Caco-2 (cell line): ENCODE results near the gene PLA2G4B. TPM values are rescaled to one million over a fixed set of nuclear protein-coding genes. Genes with fewer than 3 reads are reported as not detected.

Source experiments
- BruUV-seq: library from RNA; stranded (reverse); fragments of 400-500 nt; replicated peaks from 2 replicates; lab custom pipeline; 2021; lab: Mats Ljungman, UMichigan
- CTCF ChIA-PET: fragments of 300-600 bp; sonication (Branson Sonifier 250); formaldehyde crosslinking; loops from one replicate; lab custom pipeline; 2022; ENCODE audit warnings: antibody characterized with exemption; lab: Charles Lee
- POLR2A ChIA-PET: fragments of 300-600 bp; sonication (Branson Sonifier 250); formaldehyde crosslinking; loops from one replicate; lab custom pipeline; 2022; ENCODE audit warnings: antibody characterized with exemption; lab: Charles Lee
- DNase-seq, 2 experiments: peaks; one replicate each; pipeline versions ENCODE4 v3.0.0 to v3.0.0-alpha.2; 2020 to 2022
- H3K27me3 ChIP-seq: replicated peaks from 2 replicates; pipeline ENCODE4 v1.6.0; 2011; ENCODE audit warnings: low read length; ENCODE audit not compliant: control insufficient read depth, insufficient read depth
- H3K36me3 ChIP-seq: 2 replicates; pipeline ENCODE4 v1.5.1; 2011; ENCODE audit warnings: low read length; ENCODE audit not compliant: control insufficient read depth, insufficient read depth
- H3K4me1 ChIP-seq: fragments of 250-450 bp; sonication (Bioruptor Pico); 2 replicates; pipeline ENCODE4 v1.5.1; 2020; ENCODE audit warnings: mild to moderate bottlenecking
- H3K4me3 ChIP-seq: 2 replicates; pipeline ENCODE4 v1.5.1; 2011; ENCODE audit warnings: low read depth, mild to moderate bottlenecking, control low read depth, low read length
- H3K9me3 ChIP-seq: fragments of 250-450 bp; sonication (Bioruptor Pico); 2 replicates; pipeline ENCODE4 v1.5.1; 2020; ENCODE audit warnings: mild to moderate bottlenecking, moderate library complexity
- H3K27ac Mint-ChIP-seq: one replicate; pipeline ENCODE4 v1.8.0; 2022; ENCODE audit warnings: mixed read lengths; ENCODE audit not compliant: unreplicated experiment
- H3K27me3 Mint-ChIP-seq: one replicate; pipeline ENCODE4 v1.8.0; 2022; ENCODE audit warnings: mixed read lengths; ENCODE audit not compliant: insufficient read depth, unreplicated experiment
- H3K36me3 Mint-ChIP-seq: one replicate; pipeline ENCODE4 v1.8.0; 2022; ENCODE audit warnings: mild to moderate bottlenecking, mixed read lengths; ENCODE audit not compliant: insufficient read depth, unreplicated experiment
- H3K4me1 Mint-ChIP-seq: one replicate; pipeline ENCODE4 v1.8.0; 2022; ENCODE audit warnings: low read depth, mixed read lengths; ENCODE audit not compliant: unreplicated experiment
- H3K4me3 Mint-ChIP-seq: one replicate; pipeline ENCODE4 v1.8.0; 2022; ENCODE audit warnings: mild to moderate bottlenecking, moderate library complexity, mixed read lengths; ENCODE audit not compliant: unreplicated experiment
- H3K9me3 Mint-ChIP-seq: one replicate; pipeline ENCODE4 v1.8.0; 2022; ENCODE audit warnings: mixed read lengths; ENCODE audit not compliant: unreplicated experiment
- intact Hi-C: fragments of 100-400 bp; cut with micrococcal nuclease; formaldehyde crosslinking; loops from one replicate; pipeline ENCODE4 v1.10.0; 2022; ENCODE audit not compliant: unreplicated experiment
- total RNA-seq: library from RNA; stranded (reverse); gene quantifications from 2 replicates; pipeline ENCODE4 v1.2.3, GENCODE V29; 2022
- TF ChIP-seq, protein P1 (sequence below), 2 experiments: fragments of 200-600 bp in 1 of 2; IDR thresholded peaks; 1 replicate in 1 of 2; 2 replicates in 1 of 2; pipeline versions ENCODE4 v1.5.1 to v1.8.0; 2011 to 2022; ENCODE audit warnings: antibody characterized with exemption in 1 of 2, control low read depth in 1 of 2, inconsistent platforms in 1 of 2, low read depth in 1 of 2, low read length in 1 of 2, mild to moderate bottlenecking in 1 of 2, moderate library complexity in 1 of 2; ENCODE audit not compliant: insufficient read depth in 1 of 2, severe bottlenecking in 1 of 2, unreplicated experiment in 1 of 2

The PLA2G4B gene
- total RNA-seq, 1 experiment from 2014 or later: 6.0 TPM

DNA sequence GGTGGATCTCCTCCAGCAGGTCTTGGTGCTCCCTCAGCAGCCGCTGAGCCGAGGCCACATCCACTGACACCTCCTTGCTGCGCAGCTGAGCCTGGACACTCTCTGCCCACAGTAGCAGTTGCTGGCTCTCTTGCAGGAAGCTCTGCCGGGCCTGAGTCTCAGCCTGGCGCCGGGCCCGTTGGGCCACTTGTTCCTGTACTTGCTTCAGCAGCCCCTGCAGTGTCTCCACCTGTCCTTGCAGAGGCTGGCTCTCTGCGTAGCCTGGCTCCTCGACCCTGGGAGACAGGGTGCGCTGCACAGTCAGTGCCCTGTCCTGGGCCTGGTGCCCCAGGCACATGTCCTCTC is 39.7 kb downstream of the PLA2G4B start:
- no peak for DNase-seq
- Histone ChIP-seq H3K27me3 (no peaks in the 10 kb centered on the region), H3K36me3 (no peaks in the 10 kb centered on the region), H3K4me3 (no peak overlapping the region), H3K9me3 (no peaks in the 10 kb centered on the region), H3K4me1 (no peaks in the 10 kb centered on the region)
- CTCF ChIA-PET: interaction anchor here (1.7 kb wide), 1 partner anchor 26 kb away, joined by 6 read pairs; no protein-coding TSS in a partner anchor
- BruUV-seq: no TSS peak
- H3K27ac Mint-ChIP-seq: no peak overlapping the region
- H3K4me3 Mint-ChIP-seq: no peak overlapping the region
- no peaks in the 10 kb centered on the region for H3K27me3 Mint-ChIP-seq
- intact Hi-C loops: no loop called here
- H3K4me1 Mint-ChIP-seq: no peaks in the 10 kb centered on the region
- POLR2A ChIA-PET: no interaction called here
- TF ChIP-seq, protein P1, sequence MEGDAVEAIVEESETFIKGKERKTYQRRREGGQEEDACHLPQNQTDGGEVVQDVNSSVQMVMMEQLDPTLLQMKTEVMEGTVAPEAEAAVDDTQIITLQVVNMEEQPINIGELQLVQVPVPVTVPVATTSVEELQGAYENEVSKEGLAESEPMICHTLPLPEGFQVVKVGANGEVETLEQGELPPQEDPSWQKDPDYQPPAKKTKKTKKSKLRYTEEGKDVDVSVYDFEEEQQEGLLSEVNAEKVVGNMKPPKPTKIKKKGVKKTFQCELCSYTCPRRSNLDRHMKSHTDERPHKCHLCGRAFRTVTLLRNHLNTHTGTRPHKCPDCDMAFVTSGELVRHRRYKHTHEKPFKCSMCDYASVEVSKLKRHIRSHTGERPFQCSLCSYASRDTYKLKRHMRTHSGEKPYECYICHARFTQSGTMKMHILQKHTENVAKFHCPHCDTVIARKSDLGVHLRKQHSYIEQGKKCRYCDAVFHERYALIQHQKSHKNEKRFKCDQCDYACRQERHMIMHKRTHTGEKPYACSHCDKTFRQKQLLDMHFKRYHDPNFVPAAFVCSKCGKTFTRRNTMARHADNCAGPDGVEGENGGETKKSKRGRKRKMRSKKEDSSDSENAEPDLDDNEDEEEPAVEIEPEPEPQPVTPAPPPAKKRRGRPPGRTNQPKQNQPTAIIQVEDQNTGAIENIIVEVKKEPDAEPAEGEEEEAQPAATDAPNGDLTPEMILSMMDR (IDR thresholded peaks at IDR 0.05; ENCODE audit: insufficient read depth in 1 of 2, low read depth in 1 of 2, low read length in 1 of 2, severe bottlenecking in 1 of 2, unreplicated experiment in 1 of 2): no peak
- H3K36me3 Mint-ChIP-seq: no peaks in the 10 kb centered on the region
- no peaks in the 10 kb centered on the region for H3K9me3 Mint-ChIP-seq

DNA sequence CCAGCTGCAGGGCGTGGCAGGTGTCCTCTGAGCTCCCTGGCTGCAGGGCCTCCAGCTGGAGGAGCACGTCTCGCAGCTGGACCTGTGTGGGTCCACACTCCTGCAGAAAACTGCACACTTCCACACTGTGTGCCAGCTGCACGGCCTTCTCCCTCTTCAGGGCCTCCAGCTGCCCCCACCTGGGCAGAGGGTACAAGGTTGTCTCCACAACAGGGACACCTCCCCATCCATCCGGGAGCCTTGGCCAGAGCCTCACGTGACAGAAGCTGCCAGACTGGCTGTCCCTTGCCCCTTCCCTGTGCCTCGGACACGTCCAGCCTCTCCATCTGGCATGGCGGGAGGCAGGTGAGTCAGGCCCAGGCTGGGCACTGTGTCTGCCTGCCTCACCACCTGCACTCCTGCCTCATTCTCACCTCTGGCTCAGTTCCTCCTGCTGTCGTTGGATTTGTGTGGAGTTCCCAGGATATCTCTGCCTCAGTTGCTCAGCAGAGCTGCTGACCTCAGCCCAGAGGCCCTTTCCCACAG is 40.7 kb downstream of the PLA2G4B start:
- Mint-ChIP-seq H3K4me3 (no peak overlapping the region), H3K27ac (no peak overlapping the region), H3K4me1 (no peaks in the 10 kb centered on the region), H3K9me3 (no peaks in the 10 kb centered on the region), H3K36me3 (no peaks in the 10 kb centered on the region), H3K27me3 (no peaks in the 10 kb centered on the region)
- POLR2A ChIA-PET: no interaction called here
- H3K4me3 ChIP-seq: no peak overlapping the region
- BruUV-seq: no TSS peak
- TF ChIP-seq, protein P1 (IDR thresholded peaks at IDR 0.05; ENCODE audit: insufficient read depth in 1 of 2, low read depth in 1 of 2, low read length in 1 of 2, severe bottlenecking in 1 of 2, unreplicated experiment in 1 of 2): no peak
- CTCF ChIA-PET: no interaction called here
- no peaks in the 10 kb centered on the region for H3K36me3 ChIP-seq
- H3K9me3 ChIP-seq: no peaks in the 10 kb centered on the region
- no peaks in the 10 kb centered on the region for H3K4me1 ChIP-seq
- no peak for DNase-seq
- intact Hi-C loops: no loop called here
- H3K27me3 ChIP-seq: no peaks in the 10 kb centered on the region

DNA sequence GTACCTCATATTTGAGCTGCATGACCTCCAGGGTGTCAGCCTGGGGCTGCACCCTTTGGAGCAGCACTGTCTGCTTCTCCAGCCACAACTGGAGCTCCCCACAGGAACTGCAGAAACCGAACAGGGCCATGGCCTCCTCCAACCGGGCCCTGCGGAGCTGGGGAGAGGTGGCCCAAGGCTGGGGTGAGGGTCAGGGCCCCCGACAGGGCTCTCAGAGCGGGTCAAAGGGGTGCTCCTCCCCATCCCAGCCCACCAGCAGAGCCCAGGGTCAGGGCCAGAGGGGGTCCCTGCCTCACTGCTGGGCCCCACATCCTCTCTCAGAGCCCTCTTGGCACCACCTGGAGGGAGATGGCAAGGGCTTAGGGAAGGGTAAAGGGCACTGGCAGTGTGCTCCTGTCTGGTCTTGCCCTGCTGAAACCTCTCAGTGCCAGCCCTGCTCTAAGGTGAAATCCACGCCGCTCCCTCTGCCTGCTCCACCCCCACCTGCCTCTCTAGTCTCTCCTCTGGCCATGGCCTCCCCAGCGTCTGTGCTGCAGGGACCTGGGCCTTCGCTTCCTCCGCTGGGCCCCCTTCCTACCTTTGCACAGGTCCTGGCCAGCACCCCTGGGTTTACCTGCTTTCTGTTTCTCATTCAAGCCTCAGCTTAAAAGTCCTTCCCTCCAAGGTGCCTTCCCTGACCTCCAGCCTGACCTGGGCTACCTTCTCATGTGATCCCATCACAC is 41.7 kb downstream of the PLA2G4B start:
- Histone ChIP-seq H3K27me3 (no peaks in the 10 kb centered on the region), H3K4me3 (no peak overlapping the region), H3K4me1 (no peaks in the 10 kb centered on the region), H3K9me3 (no peaks in the 10 kb centered on the region), H3K36me3 (no peaks in the 10 kb centered on the region)
- intact Hi-C loops: no loop called here
- Mint-ChIP-seq H3K27me3 (no peaks in the 10 kb centered on the region), H3K9me3 (no peaks in the 10 kb centered on the region), H3K27ac (no peak overlapping the region), H3K4me3 (no peak overlapping the region), H3K36me3 (no peaks in the 10 kb centered on the region), H3K4me1 (no peaks in the 10 kb centered on the region)
- BruUV-seq: no TSS peak
- TF ChIP-seq, protein P1 (IDR thresholded peaks at IDR 0.05; ENCODE audit: insufficient read depth in 1 of 2, low read depth in 1 of 2, low read length in 1 of 2, severe bottlenecking in 1 of 2, unreplicated experiment in 1 of 2): no peak
- ChIA-PET POLR2A (no interaction called here), CTCF (interaction anchor here (1.1 kb wide), 1 partner anchor 24 kb away, joined by 3 read pairs; no protein-coding TSS in a partner anchor)
- no peak for DNase-seq
